Panc1 (cell line): Measurements from ENCODE around the gene BOK. TPM values are rescaled to one million over a fixed set of nuclear protein-coding genes. Genes with fewer than 3 reads are reported as not detected.

Experiments used
- ATAC-seq: fragments of 200-7000 bp; cut with Tn5 transposase; 2 replicates; pipeline ENCODE4 v1.9.1; 2020; ENCODE audit warnings: mild to moderate bottlenecking, moderate library complexity
- BruUV-seq: library from RNA; stranded (reverse); fragments of 400-500 nt; replicated peaks from 2 replicates; lab custom pipeline; 2021; lab: Mats Ljungman, UMichigan
- CTCF ChIA-PET: fragments of 300-600 bp; sonication (Branson Sonifier 250); formaldehyde crosslinking; loops from one replicate; lab custom pipeline; 2022; ENCODE audit warnings: antibody characterized with exemption; lab: Charles Lee
- POLR2A ChIA-PET: fragments of 300-600 bp; sonication (Branson Sonifier 250); formaldehyde crosslinking; loops from one replicate; lab custom pipeline; 2022; ENCODE audit warnings: antibody characterized with exemption; lab: Charles Lee
- DNase-seq: peaks from one replicate; pipeline ENCODE4 v3.0.0-alpha.2; 2010; ENCODE audit warnings: low read depth, low spot score
- H3K27ac ChIP-seq: 2 replicates; pipeline ENCODE4 v1.5.1; 2011; ENCODE audit warnings: mild to moderate bottlenecking, low read length, inconsistent platforms
- H3K27me3 ChIP-seq: fragments of 200-500 bp; sonication (Bioruptor generic); 2 replicates; pipeline ENCODE4 v1.6.0; 2014; ENCODE audit warnings: low read length, inconsistent platforms; ENCODE audit not compliant: control insufficient read depth, insufficient read depth
- H3K36me3 ChIP-seq: fragments of 200-500 bp; sonication (Bioruptor generic); 2 replicates; pipeline ENCODE4 v1.5.1; 2014; ENCODE audit warnings: inconsistent platforms, mild to moderate bottlenecking, low read length, moderate library complexity; ENCODE audit not compliant: control insufficient read depth, insufficient read depth
- H3K4me1 ChIP-seq: 2 replicates; pipeline ENCODE4 v1.5.1; 2011; ENCODE audit warnings: inconsistent platforms, mild to moderate bottlenecking, low read length, moderate library complexity; ENCODE audit not compliant: control insufficient read depth, insufficient read depth
- H3K4me3 ChIP-seq, 2 experiments: 2 replicates each; pipeline ENCODE4 v1.5.1; 2011 to 2012; ENCODE audit warnings: low read depth in 2 of 2, low read length in 2 of 2, mild to moderate bottlenecking in 2 of 2, inconsistent platforms in 1 of 2, moderate library complexity in 1 of 2
- H3K9me3 ChIP-seq: fragments of 200-500 bp; sonication (Bioruptor generic); 2 replicates; pipeline ENCODE4 v1.5.1; 2014; ENCODE audit warnings: low read depth, mild to moderate bottlenecking, inconsistent platforms, low read length, moderate library complexity; ENCODE audit not compliant: control insufficient read depth, insufficient read depth
- POLR2AphosphoS5 ChIP-seq: IDR thresholded peaks from 2 replicates; pipeline ENCODE4 v1.6.1; 2012; ENCODE audit warnings: mild to moderate bottlenecking, low read depth, low read length, moderate library complexity
- SIN3A ChIP-seq: IDR thresholded peaks from 2 replicates; pipeline ENCODE4 v1.6.1; 2012; ENCODE audit warnings: low read depth, mild to moderate bottlenecking, low read length, moderate library complexity, borderline replicate concordance; ENCODE audit not compliant: insufficient read depth
- TCF7L2 ChIP-seq: IDR thresholded peaks from 2 replicates; pipeline ENCODE4 v1.6.1; 2011; ENCODE audit warnings: mild to moderate bottlenecking, low read depth, low read length, inconsistent platforms
- in situ Hi-C: cut with HindIII; loops from 2 replicates; pipeline ENCODE4 v1.10.0; 2016; ENCODE audit warnings: low sequenced_read_pairs, low pct_unique_long_range_greater_than_20kb
- intact Hi-C: fragments of 100-400 bp; cut with micrococcal nuclease; formaldehyde crosslinking; loops from one replicate; pipeline ENCODE4 v1.10.0; 2022; ENCODE audit not compliant: unreplicated experiment
- total RNA-seq: library from RNA; stranded (reverse); gene quantifications from one replicate; pipeline ENCODE4 v1.2.1, GENCODE V29; 2021; ENCODE audit not compliant: unreplicated experiment
- TF ChIP-seq, protein P1 (sequence below), 2 experiments: IDR thresholded peaks; 2 replicates each; pipeline ENCODE4 v1.6.1; 2011 to 2012; ENCODE audit warnings: low read depth in 2 of 2, control low read depth in 1 of 2, low read length in 1 of 2, mild to moderate bottlenecking in 1 of 2, moderate library complexity in 1 of 2; ENCODE audit not compliant: insufficient read depth in 1 of 2
- TF ChIP-seq, protein P2 (sequence below): fragments of 450-650 bp; IDR thresholded peaks from 2 replicates; pipeline ENCODE4 v1.5.1; 2017; ENCODE audit warnings: mild to moderate bottlenecking

Gene BOK
- total RNA-seq, 1 experiment from 2014 or later = 39.1 TPM

DNA sequence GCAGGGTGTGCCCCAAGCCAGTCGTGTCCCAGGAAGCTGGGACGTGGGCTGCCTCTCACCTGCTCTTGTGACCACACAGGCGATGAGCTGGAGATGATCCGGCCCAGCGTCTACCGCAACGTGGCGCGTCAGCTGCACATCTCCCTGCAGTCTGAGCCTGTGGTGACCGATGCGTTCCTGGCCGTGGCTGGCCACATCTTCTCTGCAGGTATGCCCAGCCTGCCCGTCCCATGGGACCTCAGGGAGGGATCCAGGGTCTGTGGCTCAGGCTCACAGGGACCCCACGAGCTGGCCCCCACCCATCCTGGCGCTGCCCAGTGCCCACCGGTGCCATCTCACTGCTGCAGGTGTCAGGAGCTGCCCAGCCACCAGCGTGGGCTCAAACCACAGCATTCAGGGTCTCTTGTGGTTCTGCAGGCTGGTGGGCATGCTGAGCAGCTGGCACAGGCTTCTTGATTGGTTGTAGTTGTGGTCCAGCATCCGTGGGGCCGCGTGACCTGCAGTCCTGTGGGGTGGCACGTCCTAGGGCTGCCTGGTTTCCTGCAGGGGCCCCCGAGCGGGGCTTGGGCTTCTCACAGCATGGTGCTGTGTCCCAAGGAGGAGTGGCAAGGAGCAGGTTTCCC lies 3.8 kb downstream of the BOK start:
- no peak for ATAC-seq
- Histone ChIP-seq H3K9me3 (no peaks in the 10 kb centered on the region), H3K36me3 (no peaks in the 10 kb centered on the region; the same call in 1 of the 2 replicates), H3K27me3 (no peaks in the 10 kb centered on the region), H3K4me1 (peaks cover 45% of the 10 kb centered on the region), H3K27ac (no peak overlapping the region), H3K4me3 (no peak overlapping the region)
- in situ Hi-C loops = no loop called here
- no peak for DNase-seq
- no TSS peak for BruUV-seq
- ChIA-PET CTCF (interaction anchor here (0.7 kb wide), 1 partner anchor 12 kb away, joined by 3 read pairs; no protein-coding TSS in a partner anchor), POLR2A (no interaction called here)
- TF ChIP-seq, protein P1, sequence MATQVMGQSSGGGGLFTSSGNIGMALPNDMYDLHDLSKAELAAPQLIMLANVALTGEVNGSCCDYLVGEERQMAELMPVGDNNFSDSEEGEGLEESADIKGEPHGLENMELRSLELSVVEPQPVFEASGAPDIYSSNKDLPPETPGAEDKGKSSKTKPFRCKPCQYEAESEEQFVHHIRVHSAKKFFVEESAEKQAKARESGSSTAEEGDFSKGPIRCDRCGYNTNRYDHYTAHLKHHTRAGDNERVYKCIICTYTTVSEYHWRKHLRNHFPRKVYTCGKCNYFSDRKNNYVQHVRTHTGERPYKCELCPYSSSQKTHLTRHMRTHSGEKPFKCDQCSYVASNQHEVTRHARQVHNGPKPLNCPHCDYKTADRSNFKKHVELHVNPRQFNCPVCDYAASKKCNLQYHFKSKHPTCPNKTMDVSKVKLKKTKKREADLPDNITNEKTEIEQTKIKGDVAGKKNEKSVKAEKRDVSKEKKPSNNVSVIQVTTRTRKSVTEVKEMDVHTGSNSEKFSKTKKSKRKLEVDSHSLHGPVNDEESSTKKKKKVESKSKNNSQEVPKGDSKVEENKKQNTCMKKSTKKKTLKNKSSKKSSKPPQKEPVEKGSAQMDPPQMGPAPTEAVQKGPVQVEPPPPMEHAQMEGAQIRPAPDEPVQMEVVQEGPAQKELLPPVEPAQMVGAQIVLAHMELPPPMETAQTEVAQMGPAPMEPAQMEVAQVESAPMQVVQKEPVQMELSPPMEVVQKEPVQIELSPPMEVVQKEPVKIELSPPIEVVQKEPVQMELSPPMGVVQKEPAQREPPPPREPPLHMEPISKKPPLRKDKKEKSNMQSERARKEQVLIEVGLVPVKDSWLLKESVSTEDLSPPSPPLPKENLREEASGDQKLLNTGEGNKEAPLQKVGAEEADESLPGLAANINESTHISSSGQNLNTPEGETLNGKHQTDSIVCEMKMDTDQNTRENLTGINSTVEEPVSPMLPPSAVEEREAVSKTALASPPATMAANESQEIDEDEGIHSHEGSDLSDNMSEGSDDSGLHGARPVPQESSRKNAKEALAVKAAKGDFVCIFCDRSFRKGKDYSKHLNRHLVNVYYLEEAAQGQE (IDR thresholded peaks at IDR 0.05; ENCODE audit: insufficient read depth in 1 of 2, low read depth in 2 of 2, low read length in 1 of 2) = no peak; a peak in 1 of 4 replicates
- TF ChIP-seq SIN3A = no peak
- TF ChIP-seq, protein P2, sequence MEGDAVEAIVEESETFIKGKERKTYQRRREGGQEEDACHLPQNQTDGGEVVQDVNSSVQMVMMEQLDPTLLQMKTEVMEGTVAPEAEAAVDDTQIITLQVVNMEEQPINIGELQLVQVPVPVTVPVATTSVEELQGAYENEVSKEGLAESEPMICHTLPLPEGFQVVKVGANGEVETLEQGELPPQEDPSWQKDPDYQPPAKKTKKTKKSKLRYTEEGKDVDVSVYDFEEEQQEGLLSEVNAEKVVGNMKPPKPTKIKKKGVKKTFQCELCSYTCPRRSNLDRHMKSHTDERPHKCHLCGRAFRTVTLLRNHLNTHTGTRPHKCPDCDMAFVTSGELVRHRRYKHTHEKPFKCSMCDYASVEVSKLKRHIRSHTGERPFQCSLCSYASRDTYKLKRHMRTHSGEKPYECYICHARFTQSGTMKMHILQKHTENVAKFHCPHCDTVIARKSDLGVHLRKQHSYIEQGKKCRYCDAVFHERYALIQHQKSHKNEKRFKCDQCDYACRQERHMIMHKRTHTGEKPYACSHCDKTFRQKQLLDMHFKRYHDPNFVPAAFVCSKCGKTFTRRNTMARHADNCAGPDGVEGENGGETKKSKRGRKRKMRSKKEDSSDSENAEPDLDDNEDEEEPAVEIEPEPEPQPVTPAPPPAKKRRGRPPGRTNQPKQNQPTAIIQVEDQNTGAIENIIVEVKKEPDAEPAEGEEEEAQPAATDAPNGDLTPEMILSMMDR = no peak
- TF ChIP-seq POLR2AphosphoS5 = no peak
- TF ChIP-seq TCF7L2 = no peak
- intact Hi-C loops = no loop called here

DNA sequence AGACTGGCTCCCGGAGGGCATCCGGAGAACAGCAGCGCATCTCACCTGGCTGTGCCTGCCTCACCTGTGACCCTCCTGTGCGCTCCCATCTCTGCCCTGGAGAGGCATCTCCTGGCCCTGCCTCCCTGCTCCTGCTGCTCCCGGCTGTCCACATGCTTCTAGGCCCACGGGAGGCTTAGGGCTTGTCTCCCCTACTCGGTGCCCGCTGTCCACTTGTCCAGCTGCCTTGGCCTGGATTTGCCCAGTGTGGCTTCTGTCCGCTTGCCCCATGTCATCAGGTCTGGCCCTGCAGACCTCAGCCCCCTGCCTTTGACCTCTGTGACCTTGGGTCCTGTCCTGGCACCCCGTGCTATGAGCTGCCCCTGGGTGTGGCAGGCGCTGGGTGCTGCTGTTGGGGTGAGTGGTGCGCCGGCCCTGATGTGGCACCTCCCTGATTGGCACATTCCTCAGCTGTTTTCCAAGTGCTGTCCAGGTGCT lies 4.5 kb downstream of the BOK start:
- DNase-seq (no peak), ATAC-seq (no peak)
- in situ Hi-C loops = no loop called here
- Histone ChIP-seq H3K27ac (no peak overlapping the region), H3K27me3 (no peaks in the 10 kb centered on the region), H3K4me3 (no peak overlapping the region), H3K4me1 (peaks cover 40% of the 10 kb centered on the region), H3K36me3 (no peaks in the 10 kb centered on the region; the same call in 1 of the 2 replicates), H3K9me3 (no peaks in the 10 kb centered on the region)
- POLR2A ChIA-PET = no interaction called here
- TF ChIP-seq SIN3A (no peak), POLR2AphosphoS5 (no peak), TCF7L2 (no peak)
- TF ChIP-seq, protein P2 = no peak
- TF ChIP-seq, protein P1 (IDR thresholded peaks at IDR 0.05; ENCODE audit: insufficient read depth in 1 of 2, low read depth in 2 of 2, low read length in 1 of 2) = no peak; a peak in 1 of 4 replicates
- BruUV-seq = no TSS peak
- intact Hi-C loops = no loop called here
- CTCF ChIA-PET = no interaction called here
